Inflammatory macrophage treated with lipopolysaccharide for 1 hour (primary cell): ENCODE data around the gene ADAMTS13.
A peak's percentile ranks its signal among the peaks of the same experiment; 100 is the strongest.

Experiments used
- DNase-seq, 2 donors: peaks; one replicate each; pipeline ENCODE4 v3.0.0-alpha.2; 2020 to 2022

The ADAMTS13 gene

DNA sequence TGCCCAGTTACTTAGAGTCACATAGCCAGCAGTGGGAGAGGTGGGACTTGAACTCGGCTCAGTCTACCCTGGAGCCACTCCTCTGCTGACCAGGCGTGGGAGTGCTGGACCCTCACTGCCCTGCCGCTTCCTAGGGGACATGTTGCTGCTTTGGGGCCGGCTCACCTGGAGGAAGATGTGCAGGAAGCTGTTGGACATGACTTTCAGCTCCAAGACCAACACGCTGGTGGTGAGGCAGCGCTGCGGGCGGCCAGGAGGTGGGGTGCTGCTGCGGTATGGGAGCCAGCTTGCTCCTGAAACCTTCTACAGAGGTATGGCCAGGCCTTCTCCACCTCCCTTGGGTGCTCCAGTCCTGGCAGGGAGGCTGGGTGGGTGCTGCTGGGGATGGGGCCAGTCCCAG is 34.2 kb downstream of the ADAMTS13 start:
- DNase-seq, result no peak

DNA sequence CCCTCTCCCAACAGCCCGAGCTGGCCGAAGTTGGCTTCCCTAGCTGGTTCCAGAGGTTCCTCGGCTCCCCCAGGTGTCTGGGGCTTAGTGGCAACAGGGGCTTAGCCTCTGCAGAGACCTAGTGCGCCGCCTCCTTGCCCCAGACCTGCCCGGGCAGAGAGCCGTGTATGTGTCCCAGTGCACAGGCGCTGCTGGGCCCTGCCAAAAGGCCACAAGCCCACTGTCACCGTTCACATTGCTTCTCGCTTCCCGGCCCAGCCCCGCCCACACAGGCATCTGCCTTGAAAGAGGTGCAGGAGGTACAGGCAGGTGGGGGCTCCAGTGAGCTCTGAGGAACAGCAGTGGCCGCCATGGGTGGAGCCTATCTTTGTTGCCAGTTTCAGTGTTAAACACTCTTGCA is 35.1 kb downstream of the ADAMTS13 start:
- no peak for DNase-seq

DNA sequence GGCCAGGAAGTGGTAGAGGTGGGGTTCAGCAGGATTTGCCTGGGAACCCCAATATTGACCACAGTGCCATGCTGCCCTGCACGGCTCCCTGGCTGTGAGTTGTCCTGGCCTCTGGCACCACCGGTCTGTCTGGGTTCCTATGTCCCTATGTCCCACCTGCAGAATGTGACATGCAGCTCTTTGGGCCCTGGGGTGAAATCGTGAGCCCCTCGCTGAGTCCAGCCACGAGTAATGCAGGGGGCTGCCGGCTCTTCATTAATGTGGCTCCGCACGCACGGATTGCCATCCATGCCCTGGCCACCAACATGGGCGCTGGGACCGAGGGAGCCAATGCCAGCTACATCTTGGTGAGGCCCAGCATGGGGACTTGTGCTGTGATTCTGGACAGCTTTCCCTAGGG is 35.6 kb downstream of the ADAMTS13 start:
- no peak for DNase-seq

DNA sequence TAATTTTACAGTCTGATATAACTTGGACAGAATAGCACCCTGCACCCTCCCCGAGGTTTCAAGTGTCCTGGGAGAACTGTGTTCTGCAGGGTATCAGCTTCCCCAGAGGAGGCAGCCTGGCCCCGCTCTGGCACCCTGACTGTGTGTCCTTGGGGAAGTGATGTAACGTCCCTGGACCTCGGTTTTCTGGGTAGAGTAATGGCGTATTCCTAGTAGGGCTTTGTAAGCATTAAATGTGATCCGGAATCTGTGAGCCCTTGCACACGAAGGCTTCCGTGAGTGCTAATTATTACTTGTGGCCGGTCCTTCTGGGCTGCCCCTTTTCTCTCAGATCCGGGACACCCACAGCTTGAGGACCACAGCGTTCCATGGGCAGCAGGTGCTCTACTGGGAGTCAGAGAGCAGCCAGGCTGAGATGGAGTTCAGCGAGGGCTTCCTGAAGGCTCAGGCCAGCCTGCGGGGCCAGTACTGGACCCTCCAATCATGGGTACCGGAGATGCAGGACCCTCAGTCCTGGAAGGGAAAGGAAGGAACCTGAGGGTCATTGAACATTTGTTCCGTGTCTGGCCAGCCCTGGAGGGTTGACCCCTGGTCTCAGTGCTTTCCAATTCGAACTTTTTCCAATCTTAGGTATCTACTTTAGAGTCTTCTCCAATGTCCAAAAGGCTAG is 36.6 kb downstream of the ADAMTS13 start:
- DNase-seq, result peak; percentile 62 to 71

DNA sequence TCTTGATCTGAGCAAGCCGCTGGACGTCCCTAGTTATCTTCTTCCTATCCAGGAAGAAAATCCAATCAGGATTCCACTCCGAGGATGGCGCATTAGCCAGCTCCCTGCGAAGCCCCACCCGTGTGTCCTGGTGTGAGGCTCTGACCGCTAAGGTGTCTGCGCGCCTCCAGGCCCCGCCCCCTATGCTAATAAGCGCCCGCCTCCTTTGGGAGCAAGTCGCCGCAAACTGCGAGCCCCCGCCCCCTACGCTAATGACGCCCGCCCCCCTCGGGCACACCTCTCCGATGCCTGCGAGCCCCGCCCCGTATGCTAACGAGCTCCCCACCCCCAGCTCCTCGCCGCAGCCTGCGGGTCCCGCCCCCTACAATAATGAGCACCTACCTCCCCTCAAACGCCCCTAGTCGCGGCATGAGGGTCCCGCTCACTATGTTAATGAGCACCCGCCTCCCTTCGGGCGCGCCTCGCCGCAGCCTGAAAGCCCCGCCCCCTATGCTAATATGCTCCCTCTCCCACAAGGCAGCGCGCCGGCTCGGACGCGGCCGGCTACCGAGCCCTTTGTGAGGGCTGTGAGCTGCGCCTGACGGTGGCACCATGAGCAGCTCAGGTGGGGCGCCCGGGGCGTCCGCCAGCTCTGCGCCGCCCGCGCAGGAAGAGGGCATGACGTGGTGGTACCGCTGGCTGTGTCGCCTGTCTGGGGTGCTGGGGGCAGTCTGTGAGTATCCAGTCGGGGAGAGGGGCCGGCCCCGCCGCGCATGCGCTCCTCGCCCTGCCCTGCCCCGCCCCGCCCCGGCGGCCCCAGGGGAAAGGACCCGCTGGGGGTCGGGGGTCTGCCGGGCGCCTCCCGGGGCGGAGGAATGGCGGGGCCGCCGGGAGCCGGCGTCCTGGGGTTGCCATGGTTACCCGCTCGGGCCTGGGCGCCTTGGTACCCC is 37.6 kb downstream of the ADAMTS13 start, which contains the start of gene CACFD1:
Gene CACFD1, plus strand, starts transcription at position 503 of the 929 bp plus-strand sequence. Its CDS starts 89 bp downstream, at position 592.
- peak; percentile 85 to 90 for DNase-seq

DNA sequence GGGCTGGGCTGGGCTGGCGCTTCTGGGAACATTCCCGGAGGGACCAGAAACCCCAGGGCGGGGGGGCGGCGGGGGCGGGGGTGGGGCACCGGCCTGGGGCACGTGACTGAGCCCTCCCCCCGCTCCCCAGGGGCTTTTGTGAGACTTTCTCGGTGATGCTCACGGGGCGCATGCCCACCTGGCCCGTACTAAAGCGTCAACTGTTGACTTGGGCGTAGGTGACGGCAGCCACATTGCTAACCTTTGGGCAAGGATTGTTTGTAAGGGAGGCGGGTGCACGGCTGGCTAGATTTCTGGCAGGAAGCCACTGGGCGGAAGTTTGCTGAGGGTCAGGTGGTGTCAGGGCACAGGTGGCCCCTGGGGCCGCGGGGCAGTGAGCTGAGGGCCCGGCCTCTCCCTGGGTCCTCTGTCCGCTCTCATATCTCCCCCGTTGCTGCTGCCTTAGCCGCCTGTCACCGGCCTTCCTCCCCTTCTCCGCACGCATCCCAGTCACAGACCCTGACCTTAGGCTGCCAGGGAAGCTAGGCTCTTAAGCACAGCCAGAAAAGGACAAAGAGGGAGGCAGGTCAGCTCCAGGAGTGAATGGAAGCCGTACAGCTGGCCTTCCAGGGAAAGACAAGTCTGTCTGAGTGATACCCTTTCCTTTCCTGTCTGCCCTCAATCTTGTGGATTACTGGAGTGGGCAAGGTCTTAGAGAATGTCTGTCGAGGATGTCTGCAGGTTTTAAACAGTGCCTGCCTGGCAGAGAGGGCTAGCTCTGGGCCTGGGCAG is 38.4 kb downstream of the ADAMTS13 start:
- no peak for DNase-seq

DNA sequence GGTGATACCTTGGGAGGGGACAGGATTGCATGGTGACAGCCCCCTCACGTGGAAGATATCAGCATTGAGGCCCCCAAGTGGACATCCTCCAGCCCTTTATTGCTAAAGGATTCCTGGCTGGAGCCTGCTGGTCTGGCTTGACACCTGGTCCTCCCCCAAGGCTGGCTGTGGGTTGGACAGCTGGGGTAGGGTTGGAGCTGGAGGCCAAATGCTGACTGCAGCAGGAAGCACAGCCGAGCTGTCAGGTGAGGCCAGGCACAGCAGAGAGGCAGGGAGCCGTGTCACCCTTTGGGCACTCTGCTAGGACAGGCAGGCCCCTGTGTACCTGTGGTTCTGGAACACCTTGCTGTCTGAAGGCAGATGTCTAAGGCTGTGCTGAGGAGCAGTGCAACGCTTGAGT is 39.8 kb downstream of the ADAMTS13 start:
- DNase-seq, result no peak

DNA sequence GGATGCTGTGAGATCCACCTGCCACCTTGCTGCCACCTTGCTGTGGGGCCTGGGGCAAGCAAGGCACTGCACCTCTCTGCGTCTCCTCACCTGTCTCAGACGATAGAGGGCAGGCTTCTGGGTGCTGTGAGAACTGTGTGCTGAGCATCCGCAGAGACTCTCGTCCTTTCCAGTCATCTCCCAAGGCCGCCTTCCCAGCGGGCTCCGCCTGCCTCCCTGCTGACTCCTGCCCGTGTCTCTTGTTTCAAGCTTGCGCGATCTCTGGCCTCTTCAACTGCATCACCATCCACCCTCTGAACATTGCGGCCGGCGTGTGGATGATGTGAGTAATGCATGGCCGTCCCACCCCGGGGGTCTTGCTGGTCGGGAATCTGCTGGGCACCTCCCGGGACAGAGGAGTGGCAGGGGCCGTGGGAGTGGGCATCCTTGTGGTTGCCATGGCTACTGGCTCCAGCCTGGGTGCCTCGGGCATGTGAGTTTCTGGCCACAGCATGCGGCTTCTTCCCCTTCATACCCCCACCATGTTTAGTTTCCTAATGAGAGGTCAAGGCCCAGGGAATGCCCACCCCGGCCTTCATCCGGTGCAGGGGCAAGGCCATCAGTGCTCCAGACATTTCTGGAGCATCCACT is 41.2 kb downstream of the ADAMTS13 start:
- DNase-seq, result no peak

DNA sequence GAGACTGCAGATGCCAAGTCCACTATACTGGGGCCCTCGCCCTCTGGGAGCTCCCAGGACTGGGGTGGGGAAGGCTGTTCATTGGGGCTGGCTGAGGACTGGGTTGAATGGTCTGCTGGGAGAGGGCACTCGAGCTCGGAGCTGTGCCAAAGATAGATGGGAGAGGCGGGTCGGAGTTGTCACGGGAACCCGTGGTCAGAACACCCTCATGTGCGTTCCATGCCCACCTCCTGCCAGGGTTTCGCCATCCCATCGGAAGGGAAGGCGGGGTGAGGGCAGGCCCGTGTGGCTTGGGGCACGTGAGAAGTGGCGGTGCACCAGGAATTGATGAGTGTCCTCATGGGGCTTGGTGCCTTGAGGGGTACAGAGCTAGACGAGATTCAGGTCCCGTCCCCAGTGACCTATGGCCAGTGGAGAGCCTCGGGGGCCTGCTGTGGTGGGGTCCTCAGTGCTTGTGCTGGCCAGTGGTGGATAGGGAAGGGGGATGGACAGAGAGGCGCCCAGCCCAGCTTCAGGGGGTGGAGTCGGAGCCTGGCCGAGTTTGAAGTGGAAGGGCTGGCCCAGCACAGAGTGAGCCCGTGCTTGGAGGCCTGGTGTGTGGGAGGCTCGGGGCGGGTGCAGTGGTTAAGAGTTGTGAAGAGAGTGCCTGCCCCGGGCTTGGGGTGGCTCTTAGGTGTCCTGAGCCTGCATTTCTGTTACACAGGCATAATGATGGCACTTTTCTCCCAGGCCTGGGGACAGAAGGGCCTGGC is 41.9 kb downstream of the ADAMTS13 start:
- DNase-seq, result peak in 1 of 2 donors; percentile 6

DNA sequence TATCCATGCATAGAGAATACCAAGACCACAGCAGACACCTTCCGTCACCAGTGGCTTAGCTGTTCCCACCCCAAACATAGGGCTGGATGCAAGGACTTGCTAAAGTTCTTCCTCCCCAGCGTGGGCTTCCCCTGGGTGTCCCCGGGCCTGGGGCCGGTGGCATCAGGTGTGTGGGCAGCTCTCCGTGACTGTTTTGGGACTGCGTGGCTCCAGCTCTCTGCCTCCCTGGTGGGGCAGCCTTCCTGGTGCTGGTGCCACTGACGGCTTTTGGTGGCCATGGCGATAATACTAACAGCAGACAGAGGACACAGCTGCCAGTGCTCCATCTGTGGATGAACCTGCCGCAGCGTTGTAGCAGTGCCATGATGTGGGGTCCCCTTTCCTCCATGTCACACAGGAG is 42.5 kb downstream of the ADAMTS13 start:
- no peak for DNase-seq

DNA sequence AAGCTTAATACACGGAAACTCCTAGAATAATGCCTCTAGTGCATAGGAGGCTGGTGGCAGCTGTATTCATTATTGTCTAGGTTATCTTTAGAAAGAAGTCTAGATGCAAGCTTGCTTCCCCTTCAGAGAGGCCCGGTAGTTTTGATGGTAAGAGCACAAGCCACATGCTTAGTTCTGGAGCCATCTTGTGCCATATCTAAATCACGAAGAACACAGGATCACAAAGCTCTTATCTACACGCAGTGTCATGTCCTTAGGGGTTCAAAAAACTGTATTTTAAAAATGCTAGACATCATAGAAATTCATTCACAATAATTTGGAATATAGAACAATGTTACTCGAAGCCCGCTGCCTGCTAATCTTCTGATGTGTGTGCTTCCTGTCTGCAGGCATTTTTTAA is 43.8 kb downstream of the ADAMTS13 start:
- peak in 1 of 2 donors; percentile 51 for DNase-seq

DNA sequence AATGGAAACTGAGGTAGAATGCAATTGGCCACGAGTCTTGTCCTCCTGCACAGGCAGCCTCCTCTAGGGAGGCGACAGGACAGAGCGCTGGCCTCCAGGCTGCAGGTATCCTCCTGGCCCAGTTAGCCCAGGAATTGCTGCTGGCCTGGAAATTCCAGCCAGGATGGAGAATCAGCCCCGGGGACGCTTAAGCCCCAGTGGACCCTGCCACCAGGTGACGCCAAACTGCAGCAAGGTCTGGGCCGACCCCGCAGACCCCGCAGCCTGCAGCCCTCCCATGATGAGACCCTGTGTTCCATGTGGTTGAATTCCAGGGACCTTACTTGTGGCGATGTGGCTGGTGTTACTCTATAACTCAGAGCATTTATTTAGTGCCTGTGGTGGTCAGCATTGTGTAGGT is 44.9 kb downstream of the ADAMTS13 start:
- DNase-seq, result peak in 1 of 2 donors; percentile 16

DNA sequence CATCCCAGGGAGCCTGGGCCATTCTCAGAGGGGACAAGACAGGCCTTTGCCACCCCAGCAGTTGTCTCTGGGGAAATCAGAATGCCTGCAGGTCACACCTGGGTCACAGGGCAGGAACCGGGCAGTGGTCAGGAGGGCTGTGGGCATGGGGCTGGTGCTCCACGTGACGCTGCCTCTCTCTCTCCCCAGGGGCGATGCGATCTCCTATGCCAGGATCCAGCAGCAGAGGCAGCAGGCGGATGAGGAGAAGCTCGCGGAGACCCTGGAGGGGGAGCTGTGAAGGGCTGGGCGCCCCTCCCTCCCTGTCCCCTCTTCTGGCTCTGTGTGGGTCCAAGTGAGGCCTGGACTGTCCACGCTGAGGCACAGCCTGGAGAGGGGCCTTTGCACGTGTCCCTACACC is 46.2 kb downstream of the ADAMTS13 start:
- peak in 1 of 2 donors; percentile 41 for DNase-seq

DNA sequence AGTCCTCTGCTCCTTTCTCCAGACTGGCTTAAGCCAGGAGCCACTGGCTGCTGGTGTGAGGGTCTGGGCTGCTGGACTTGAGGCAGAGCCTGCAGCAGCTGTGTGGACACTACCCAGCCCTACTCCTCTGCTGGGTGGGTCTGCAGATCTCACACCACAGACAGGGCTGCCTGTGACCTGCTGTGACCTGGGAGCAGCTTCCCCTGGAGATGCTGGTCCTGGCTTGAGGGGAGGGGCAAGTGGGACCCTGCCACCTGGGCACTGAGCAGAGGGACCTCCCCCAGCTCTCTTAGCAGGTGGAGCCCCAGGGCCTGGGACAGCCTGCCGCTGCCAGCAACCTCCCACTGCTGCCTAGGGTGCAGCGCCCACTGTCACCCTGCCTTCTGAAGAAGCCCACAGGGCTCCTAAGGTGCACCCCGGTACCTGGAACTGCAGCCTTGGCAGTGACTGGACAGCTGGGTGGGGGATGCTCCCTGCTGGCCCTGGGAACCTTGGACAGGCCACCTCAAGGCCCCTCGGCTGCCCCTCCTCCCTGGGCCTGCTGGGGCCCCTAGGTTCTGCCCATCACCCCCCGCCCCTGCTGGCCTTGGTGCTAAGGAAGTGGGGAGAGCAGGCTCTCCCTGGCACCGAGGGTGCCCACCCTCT is 46.7 kb downstream of the ADAMTS13 start:
- DNase-seq, result peak; percentile 45 to 52

DNA sequence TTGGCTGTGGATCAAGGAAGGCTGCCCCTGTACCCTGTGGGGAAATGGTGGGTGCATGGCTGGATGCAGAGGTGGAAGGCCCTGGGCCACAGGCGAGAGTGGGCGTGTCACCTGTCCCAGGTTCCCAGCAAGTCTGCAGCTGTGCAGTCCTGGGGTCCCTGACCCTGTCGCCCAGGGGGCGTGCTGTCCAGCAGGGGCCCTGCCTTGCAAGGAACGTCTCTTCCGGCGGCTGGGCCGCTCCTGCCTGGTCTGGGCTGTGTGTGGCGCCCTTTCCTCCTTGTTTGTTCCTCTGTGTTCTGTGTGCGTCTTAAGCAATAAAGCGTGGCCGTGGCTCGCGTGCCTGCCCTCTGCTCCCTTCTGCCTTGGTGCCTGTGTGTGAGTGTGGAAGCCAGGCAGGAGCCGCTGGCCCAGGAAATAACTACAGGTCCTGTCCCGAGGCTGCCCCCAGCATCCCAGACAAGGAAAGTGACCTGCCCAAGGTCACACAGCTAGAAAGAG is 48.3 kb downstream of the ADAMTS13 start:
- DNase-seq, result peak in 1 of 2 donors; percentile 38

DNA sequence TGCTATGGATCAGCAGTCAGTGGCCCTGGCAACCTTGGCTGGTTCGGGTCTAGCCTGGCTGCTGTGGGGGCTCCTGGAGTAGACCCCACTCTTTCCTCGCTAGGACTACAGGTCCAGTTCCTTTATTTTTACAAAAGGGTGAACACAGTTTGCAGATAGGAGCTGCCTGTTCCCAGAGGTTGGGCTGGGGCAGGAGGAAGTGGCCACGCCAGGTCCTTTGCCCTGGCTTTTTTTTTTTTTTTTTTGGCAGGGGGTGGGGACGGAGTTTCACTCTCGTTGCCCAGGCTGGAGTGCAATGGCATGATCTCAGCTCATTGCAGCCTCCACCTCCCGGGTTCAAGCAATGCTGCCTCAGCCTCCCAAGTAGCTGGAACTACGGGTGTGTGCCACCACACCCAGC is 48.8 kb downstream of the ADAMTS13 start:
- peak in 1 of 2 donors; percentile 28 for DNase-seq

DNA sequence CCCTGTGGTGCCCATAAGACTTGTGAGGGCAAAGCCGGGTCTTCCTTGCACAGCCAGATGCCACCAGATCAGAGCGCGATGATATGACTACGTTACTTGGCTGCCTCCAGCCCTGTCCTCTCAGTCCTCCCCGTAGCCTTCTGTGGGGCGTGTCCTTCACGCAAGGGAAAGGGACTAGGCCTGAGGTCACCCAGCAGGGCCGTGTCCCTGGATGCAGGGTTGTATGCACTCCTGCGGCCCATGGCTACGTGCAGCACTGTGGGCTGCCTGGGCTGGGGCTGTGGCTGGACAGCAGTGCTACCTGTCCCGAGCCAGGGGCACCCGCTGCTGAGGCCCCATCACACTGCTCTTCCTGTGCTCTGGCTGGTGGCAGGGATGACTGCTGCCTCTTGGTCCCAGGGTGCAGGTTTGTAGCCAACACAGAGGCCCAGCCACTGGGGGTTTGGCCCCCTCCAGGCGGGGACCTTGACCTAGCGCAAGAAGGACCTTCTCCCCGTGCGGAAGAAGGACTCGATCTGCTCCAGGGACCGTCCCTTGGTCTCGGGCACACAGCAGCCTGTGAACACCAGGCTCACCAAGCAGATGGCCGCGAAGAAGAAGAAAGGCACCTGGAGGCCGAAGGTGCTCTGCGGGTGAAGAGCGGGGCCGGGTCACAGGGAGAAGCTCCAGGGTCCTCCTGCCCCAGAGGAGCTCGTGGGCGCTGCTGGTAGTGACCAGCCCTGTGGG is 49.5 kb downstream of the ADAMTS13 start:
- no peak for DNase-seq

DNA sequence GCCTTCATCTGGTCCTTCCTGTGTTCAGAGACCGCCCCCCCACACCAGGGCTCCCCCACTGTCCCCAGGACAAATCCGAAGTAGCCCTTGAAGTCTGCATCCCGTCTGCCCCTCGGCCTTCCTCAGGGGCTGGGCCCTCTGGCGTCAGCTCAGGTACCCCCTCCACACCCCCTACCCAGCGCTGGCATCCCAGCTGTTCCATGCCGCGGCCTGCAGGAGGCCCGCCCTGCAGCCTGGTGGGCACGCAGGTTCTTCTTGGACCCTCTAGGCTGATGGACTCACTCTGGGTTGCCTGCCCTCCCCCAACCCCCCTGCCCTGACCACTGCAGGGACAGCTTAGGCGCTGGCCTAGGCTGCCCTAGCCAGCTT is 50.1 kb downstream of the ADAMTS13 start:
- no peak for DNase-seq

DNA sequence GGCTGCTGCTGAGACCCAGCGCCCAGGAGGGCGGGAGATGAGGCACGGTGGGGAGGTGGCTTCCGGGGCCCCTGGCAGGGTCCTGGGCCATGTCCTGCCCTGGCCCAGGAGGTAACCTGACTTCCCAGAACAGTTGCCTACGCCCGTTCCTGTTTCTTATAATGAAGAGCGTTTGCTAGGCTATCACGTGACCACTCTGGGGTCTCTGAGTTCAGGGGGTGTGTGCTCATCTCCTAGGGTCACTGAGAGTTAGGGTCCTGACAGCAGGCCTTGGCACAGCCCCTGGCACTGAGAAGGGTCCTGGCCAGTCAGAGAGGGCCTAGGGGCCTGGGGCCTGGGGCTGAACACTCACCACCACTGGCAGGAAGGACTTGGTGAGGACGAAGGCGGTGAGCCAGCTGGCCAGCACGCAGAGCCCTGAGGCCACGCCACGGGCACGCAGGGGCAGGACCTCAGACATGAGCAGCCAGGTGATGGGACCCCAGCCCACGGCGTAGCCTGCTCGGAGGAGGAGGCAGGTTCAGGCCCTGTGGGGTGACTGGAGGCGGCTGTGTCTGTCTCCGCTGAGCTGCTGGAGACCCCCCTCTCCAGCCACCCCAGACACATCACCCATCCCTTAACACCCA is 50.7 kb downstream of the ADAMTS13 start:
- no peak for DNase-seq

DNA sequence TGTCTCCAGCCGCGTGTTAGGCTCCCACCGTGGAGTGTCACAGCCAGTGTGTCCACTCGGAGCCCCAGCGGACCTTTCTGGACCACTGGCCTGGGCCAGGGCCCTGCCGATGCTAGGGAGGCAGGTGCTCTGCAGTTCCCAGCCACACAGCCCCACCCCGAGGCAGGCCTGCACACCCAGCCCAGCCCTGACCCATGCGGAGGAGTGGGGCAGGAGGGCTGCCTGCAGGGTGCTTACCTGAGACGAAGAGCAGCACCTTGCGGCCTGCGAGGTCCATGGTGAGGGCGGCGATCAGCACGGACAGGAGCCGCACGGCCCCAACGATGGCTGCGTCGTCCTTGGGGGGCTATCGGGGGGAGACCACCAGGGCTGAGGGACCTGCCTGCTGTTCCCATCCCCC is 51.6 kb downstream of the ADAMTS13 start:
- DNase-seq, result no peak
